ENCODE measurements around the gene UVSSA.
"Not testable (repeated sequence)": the region's sequence is repeated elsewhere in the genome, so short reads cannot be mapped to it uniquely, and the experiment has no call there.

UVSSA gene

GRCh38 chr4:1331591-1332353, 15.2 kb upstream of the UVSSA start:
- no peak for DNase-seq

- DNase-seq = no peak
Measured at GRCh38 chr4:1332686-1333085, 14.3 kb upstream of the UVSSA start.

DNA sequence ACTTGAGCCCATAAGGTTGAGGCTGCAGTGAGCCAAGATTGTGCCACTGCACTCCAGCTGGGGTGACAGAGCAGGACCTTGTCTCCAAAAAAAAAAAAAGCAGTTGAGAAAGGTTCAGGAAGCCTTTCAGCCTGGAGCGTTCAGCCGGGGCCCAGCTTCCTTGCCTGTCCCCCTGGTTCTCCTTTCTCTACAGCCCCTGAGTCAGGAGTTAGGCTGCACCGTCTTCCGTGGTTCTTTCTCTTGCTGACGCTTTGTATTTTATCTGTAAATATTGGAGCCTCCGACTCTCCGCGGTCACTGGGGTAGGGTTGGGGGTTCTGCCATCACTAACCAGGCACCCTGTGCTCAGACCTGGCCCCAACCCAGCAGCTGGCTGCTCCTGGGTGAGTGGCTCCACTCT, 13.8 kb upstream of the UVSSA start:
- DNase-seq = no peak

GRCh38 chr4:1333851-1334578, 13.0 kb upstream of the UVSSA start:
- not testable (repeated sequence) for DNase-seq

- no peak for DNase-seq
Measured at GRCh38 chr4:1334579-1334895, 12.5 kb upstream of the UVSSA start.

GRCh38 chr4:1335193-1335883, 11.7 kb upstream of the UVSSA start:
- DNase-seq = not testable (repeated sequence)

- DNase-seq = no peak
Measured at GRCh38 chr4:1336088-1336491, 10.9 kb upstream of the UVSSA start.

- DNase-seq = no peak
Measured at GRCh38 chr4:1337376-1337831, 9.6 kb upstream of the UVSSA start.

DNA sequence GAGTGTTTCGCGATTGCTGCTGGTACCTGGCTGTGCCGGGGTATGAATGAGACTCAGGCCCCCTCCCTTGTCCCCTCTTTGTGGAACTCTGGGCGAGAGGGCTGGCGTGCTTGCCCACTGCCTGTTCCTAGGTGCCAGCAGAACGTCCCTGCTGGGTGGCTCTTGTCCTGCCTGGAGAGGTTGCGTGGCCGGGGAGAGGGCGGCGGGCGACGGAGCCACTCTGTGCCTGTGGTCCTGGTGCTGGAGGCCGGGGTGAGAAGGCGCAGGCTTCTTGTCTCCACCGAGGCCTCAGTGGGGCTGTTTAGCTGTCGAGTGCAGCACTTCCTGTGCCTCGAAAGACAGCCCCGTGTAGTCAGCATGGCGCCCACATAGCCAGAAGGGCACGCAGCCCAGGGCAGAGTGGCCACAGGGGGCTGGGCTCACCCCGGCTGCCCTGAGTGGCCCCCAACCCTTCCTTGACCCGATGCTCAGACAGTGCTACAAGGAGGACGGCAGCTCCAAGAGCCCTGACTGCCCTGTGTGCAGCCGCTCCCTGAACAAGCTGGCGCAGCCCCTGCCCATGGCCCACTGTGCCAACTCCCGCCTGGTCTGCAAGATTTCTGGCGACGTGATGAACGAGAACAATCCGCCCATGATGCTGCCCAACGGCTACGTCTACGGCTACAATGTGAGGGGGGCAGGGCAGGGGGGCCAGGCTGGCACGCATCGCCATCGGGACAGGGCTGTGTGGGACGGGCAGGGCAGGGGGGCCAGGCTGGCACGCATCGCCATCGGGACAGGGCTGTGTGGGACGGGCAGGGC, 8.9 kb upstream of the UVSSA start:
- DNase-seq = no peak

DNA sequence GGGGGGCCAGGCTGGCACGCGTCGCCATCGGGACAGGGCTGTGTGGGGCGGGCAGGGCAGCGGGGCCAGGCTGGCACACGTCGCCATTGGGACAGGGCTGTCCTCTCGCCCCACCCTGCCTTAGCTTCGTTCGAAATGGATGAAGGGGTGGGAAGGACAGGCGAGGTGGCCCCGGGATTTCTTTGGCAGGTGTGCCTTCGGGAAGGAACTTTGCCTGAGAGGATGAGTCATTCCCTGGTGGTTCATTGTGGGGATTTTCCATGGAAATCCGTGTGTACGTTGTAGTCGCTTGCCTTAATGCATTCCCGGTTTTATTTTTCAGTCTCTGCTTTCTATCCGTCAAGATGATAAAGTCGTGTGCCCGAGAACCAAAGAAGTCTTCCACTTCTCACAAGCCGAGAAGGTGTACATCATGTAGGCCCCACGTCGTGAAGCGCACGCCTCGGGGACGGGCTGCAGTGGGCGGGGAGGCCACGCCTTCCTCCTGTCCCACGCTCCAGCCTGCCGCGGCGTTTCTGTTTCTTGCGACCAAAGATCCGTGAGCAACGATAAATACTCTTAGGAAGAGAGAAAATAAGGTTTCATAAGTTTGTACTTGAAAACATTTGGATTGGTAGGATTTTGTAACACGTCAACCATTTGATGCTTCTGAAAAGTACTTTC, 8.1 kb upstream of the UVSSA start:
- DNase-seq = no peak

DNA sequence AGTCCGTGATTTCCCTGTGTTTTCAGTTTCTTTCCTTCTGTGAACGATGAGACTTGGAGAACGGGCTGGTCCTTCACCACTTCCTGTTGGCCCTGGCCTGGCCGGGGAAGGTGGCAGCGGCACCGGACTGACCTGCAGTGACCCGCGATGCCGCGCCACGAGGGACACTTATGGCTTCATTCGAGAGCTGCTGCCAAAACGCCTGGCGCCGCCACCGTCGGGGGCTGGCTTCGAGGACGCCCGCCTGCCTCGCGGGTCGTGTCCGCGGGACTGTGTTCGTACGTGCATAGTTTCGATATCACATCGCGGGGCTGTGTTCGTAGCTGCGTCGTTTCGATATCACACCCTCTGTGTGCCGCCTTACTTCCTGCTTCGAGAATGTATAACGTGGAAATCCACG, 7.5 kb upstream of the UVSSA start:
- DNase-seq = no peak

DNA sequence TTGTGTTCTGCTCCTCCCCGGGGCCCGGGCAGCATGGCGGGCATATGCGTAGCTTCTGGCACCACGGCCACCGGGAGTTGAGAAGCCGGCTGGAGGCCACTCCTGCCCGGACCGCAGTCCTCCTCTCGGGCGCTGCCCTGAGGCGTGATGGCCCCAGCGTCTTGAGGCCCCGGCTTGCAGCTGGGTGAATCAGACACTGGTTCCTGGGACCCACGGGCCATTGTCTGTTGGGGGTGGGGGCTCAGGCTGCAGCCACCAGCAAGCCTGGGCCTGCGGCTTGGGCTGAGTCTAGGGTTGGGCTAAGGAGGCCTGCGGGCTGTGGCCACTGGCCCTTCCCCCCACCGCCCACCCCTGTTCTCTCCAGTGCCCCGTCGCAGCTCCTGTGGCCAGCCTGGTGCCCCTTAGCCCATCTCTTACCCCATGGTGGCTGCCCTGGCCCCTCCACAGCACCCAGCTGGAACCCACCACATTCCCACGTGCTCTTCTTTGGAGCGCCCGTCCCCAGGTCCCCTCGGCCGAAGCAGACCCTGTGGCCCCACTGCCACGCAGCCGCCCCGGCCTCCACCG, 6.7 kb upstream of the UVSSA start:
- DNase-seq = no peak

DNA sequence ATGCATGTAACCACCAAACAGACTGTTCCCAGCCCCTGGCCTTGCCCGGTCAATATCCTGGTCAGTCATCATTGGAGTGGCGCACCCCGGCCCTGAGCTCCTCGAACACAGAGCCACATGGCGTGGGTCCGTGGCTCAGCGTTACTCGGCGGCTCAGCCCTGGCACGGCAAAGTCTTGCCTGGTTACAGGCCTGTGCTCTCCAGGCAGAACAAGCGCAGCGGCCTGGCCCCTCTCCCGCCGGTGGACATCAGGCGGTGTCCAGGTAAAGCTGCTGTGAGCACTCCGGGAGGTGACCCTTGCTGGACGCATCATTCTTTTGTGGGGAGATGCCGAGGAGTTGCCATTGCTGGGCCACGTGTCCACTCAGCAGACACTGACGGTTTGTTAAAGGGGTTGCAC, 6.1 kb upstream of the UVSSA start:
- DNase-seq = no peak

DNA sequence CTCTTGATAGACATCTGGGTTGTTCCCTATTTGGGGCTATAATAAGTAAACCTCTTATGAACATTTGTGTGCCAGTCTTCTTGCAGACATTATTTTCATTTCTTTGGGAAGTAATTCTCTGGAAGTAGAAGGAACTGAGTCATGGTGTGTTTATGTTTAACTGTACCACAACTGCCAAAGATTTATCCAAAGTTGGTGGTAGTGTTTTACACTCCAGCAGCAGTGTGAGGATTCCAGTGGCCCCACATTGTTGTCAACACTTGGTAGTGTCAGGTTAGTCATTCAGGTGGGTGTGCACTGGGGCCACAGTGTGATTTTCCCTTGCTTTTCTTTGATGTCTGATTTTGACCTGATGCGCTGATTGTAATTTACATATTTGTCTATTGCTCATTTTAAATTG, 5.0 kb upstream of the UVSSA start:
- no peak for DNase-seq

- no peak for DNase-seq
Measured at GRCh38 chr4:1344696-1345095, 2.3 kb upstream of the UVSSA start.

DNA sequence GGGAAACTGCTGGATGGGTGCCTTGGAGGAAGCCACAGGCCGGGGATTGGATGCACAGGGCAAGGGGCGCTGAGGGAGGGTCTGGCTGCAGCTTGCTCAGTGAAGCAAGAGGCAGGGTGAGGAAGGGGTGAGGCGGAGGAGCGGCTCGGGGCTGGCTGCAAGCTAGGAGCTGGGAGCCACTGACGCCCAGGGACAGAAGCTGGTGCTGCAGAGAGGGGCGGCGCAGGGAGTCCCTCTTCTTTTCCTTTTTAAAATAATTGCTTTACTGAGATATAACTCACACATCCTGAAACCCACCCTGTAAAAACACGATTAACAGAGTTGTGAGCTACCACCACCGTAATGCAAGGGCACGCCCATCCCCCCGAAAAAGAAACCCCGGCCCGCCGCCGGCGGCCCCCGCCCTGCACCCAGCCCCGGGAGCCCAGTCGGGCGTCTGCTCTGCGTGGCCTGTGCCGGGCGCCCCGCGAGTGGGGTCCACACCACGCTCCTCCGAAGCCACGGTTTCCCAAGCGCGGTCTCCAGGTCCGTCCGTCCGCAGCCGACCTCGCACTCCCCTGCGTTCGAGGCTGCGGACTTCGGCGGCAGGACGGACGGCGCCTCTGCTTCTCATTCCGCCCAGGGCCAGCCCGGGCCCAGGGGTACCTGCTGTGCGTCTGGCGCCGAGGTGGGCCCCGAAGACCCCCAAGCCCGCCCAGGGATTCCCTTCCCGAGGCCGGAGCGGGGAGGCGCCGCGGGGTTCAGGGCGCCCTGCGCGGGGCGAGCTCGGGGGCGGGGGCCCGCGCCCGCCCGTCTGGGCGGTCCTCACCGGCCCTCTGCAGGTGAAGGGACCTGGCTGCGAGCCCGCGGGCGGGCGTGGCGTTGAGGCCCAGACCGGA, 866 bp upstream of the UVSSA start:
- peak; percentile 57 for DNase-seq

DNA sequence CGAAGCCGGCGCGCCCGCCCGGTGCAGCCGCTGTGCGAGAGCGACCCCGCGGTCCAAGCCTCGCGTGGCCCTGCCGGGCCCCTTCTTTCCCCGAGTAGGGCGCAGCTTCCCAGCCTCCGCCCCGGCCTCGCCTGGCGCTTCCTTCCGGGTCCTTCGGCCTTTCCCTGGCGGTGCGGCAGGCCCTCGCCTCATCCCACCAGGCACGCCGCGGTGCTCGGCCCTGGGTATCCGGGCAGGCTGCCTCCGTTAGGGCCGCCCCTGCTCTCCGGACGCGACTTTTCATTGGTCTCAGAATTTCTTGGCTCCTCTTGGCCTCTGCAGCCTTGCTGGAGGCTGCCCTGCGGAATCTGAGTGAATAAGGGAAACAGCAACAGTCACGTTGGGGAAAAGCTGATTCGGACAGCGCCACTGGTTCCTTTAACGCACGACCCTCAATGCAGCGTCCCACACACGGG, 429 bp downstream of the UVSSA start:
- peak; percentile 49 for DNase-seq

GRCh38 chr4:1348014-1348513, 1.1 kb downstream of the UVSSA start:
- DNase-seq = no peak

DNA sequence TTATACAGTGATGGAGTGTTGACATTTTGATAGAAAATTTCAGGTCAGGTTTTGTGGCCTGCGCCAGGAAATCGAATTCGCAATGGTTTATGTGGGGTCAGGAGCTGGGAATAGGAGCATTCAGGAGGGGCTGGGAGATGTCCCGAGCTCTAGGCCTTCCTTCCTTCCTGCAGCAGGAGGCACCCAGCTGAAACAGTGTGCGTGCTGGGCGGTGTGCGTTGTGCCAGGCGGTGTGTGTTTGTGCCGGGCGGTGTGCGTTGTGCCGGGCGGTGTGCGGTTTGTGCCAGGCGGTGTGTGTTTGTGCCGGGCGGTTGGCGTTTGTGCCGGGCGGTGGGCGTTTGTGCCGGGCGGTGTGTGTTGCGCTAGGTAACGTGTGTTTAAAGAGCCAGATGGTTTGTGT, 1.7 kb downstream of the UVSSA start:
- no peak for DNase-seq

DNA sequence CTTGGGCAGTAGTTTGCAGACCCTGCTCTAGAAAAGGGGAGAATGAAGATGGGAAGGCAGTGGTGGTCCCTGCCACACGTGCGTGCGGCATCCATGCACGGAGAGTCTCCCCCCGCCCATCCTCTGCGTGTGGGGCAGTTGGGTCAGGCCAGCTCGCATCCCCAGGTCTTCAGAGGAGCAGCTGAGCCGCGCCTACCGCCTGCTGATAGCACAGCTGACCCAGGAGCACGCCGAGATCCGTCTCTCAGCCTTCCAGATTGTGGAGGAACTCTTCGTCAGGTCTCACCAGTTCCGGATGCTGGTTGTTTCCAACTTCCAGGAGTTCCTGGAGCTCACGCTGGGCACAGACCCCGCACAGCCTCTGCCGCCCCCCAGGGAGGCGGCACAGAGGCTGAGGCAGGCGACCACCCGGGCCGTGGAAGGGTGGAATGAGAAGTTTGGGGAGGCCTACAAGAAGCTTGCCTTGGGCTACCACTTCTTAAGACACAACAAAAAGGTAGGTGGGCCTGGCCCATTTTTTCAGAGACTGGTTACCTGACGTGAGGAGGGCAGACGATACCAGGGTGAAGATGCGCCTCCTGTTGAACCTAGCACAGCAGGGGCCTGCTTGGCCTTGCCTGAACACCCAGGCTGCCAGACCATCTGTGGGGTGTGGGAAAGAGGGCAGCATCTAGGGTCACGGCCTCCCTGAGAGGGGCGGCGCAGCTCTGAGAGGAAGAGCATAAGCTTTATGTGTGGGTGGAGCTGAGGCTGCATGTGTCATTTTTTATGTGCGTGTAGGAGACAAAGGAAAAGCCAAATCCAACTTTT, 2.6 kb downstream of the UVSSA start:
- no peak for DNase-seq

All from NCI-H1092 treated with DMSO at 0.1 percent for 48 hours (cell line).